CD4-positive, CD25-positive, alpha-beta regulatory T cell (primary cell): ENCODE results near the gene JDP2. TPM values are rescaled to one million over a fixed set of nuclear protein-coding genes. Genes with fewer than 3 reads are reported as not detected.

Source experiments
- ATAC-seq, 2 donors: fragments of 150-1000 bp; cut with Tn5 transposase; one replicate each; pipeline ENCODE4 v1.10.0; 2021; ENCODE audit warnings: low read depth in 2 of 2, moderate number of reproducible peaks in 2 of 2, moderate library complexity in 1 of 2
- DNase-seq, 3 donors: peaks; one replicate each; pipeline versions ENCODE4 v3.0.0 to v3.0.0-alpha.2; 2012 to 2022; ENCODE audit warnings: mixed read lengths in 1 of 3
- H3K27ac ChIP-seq: one replicate; pipeline ENCODE4 v1.7.0; 2013; ENCODE audit warnings: mild to moderate bottlenecking, low read length; ENCODE audit not compliant: insufficient read depth, poor library complexity, severe bottlenecking
- H3K27me3 ChIP-seq: one replicate; pipeline ENCODE4 v1.7.0; 2013; ENCODE audit warnings: low read length; ENCODE audit not compliant: control insufficient read depth, insufficient read depth
- H3K36me3 ChIP-seq: one replicate; pipeline ENCODE4 v1.7.0; 2013; ENCODE audit warnings: mild to moderate bottlenecking, low read length, moderate library complexity; ENCODE audit not compliant: control insufficient read depth, insufficient read depth
- H3K4me1 ChIP-seq: 2 replicates; pipeline ENCODE4 v1.7.0; 2013; ENCODE audit warnings: mild to moderate bottlenecking, low read length; ENCODE audit not compliant: insufficient read depth, control insufficient read depth, poor library complexity, severe bottlenecking
- H3K4me3 ChIP-seq: one replicate; pipeline ENCODE4 v1.7.0; 2013; ENCODE audit warnings: low read depth, mild to moderate bottlenecking, low read length, moderate library complexity
- H3K9me3 ChIP-seq, 2 experiments: 1 replicate in 1 of 2; 2 replicates in 1 of 2; pipeline ENCODE4 v1.7.0; 2013; ENCODE audit warnings: low read length in 2 of 2, mild to moderate bottlenecking in 1 of 2, moderate library complexity in 1 of 2; ENCODE audit not compliant: control insufficient read depth in 2 of 2
- H3K27ac Mint-ChIP-seq, 3 donors: one replicate each; pipeline ENCODE4 v1.8.0; 2020 to 2022; ENCODE audit warnings: mild to moderate bottlenecking in 3 of 3, mixed read lengths in 3 of 3, moderate library complexity in 2 of 3
- H3K27me3 Mint-ChIP-seq: one replicate; pipeline ENCODE4 v1.8.0; 2022; ENCODE audit warnings: mild to moderate bottlenecking, mixed read lengths
- H3K36me3 Mint-ChIP-seq: one replicate; pipeline ENCODE4 v1.8.0; 2020; ENCODE audit warnings: mixed read lengths
- H3K4me1 Mint-ChIP-seq, 4 donors: one replicate each; pipeline ENCODE4 v1.8.0; 2020 to 2022; ENCODE audit warnings: mixed read lengths in 4 of 4, mild to moderate bottlenecking in 1 of 4
- H3K4me3 Mint-ChIP-seq, 4 donors: one replicate each; pipeline ENCODE4 v1.8.0; 2020 to 2022; ENCODE audit warnings: mild to moderate bottlenecking in 4 of 4, mixed read lengths in 4 of 4, moderate library complexity in 3 of 4
- H3K9me3 Mint-ChIP-seq, 7 donors: one replicate each; pipeline ENCODE4 v1.8.0; 2020 to 2022; ENCODE audit warnings: mixed read lengths in 7 of 7, mild to moderate bottlenecking in 3 of 7, moderate library complexity in 2 of 7
- polyA plus RNA-seq, 4 donors: library from polyadenylated mRNA; unstranded; fragments of 300-500 nt; fragmentation: Illumina TruSeq; gene quantifications; one replicate each; pipeline ENCODE4 v1.2.3, GENCODE V29; 2021
- total RNA-seq: library from RNA; stranded (reverse); gene quantifications from one replicate; pipeline ENCODE4 v1.2.3, GENCODE V29; 2022

JDP2 gene
- total and polyA plus RNA-seq, 5 donors from 2014 or later = 0.62 to 0.79 TPM; not detected in 3

GRCh38 chr14:75445236-75445635 lies 17.4 kb downstream of the JDP2 start:
- H3K27me3 Mint-ChIP-seq = peaks cover 28% of the 10 kb centered on the region
- H3K36me3 ChIP-seq = no peaks in the 10 kb centered on the region
- H3K36me3 Mint-ChIP-seq = no peaks in the 10 kb centered on the region
- peaks cover 0 to 2% (median 0%) of the 10 kb centered on the region in 7 donors for H3K9me3 Mint-ChIP-seq
- no peaks in the 10 kb centered on the region for H3K9me3 ChIP-seq
- ATAC-seq = no peak
- no peak for DNase-seq
- no peak overlapping the region for H3K4me3 ChIP-seq
- H3K27ac ChIP-seq = no peak overlapping the region
- H3K27ac Mint-ChIP-seq = no peak overlapping the region
- H3K27me3 ChIP-seq = peaks cover 2% of the 10 kb centered on the region
- no peaks in the 10 kb centered on the region for H3K4me1 Mint-ChIP-seq
- H3K4me1 ChIP-seq = no peaks in the 10 kb centered on the region
- no peak overlapping the region for H3K4me3 Mint-ChIP-seq

DNA sequence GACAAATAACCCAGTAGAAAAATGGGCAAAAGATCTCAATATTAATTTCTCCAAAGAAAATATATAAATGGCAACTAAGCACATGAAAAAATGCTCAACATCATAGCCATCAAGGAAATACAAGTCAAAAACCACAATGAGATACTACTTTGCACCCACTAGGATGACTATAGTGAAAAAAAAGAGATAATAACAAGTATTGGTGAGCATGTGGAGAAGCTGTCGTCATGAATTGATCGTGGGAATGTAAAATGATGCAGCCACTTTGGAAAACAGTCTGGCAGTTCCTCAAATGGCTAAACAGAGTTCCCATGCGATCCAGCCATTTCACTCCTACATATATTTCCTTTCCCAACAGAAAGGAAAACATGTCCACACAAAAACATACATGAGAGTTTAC lies 18.1 kb downstream of the JDP2 start:
- H3K4me3 ChIP-seq = no peak overlapping the region
- ATAC-seq (no peak), DNase-seq (no peak)
- no peak overlapping the region for H3K4me3 Mint-ChIP-seq
- H3K27me3 Mint-ChIP-seq = peaks cover 28% of the 10 kb centered on the region
- H3K9me3 Mint-ChIP-seq = peaks cover 0 to 2% (median 0%) of the 10 kb centered on the region in 7 donors
- no peaks in the 10 kb centered on the region for H3K36me3 Mint-ChIP-seq
- H3K4me1 ChIP-seq = no peaks in the 10 kb centered on the region
- no peaks in the 10 kb centered on the region for H3K4me1 Mint-ChIP-seq
- no peak overlapping the region for H3K27ac ChIP-seq
- H3K36me3 ChIP-seq = no peaks in the 10 kb centered on the region
- H3K27me3 ChIP-seq = peaks cover 2% of the 10 kb centered on the region
- no peak overlapping the region for H3K27ac Mint-ChIP-seq
- H3K9me3 ChIP-seq = no peaks in the 10 kb centered on the region

DNA sequence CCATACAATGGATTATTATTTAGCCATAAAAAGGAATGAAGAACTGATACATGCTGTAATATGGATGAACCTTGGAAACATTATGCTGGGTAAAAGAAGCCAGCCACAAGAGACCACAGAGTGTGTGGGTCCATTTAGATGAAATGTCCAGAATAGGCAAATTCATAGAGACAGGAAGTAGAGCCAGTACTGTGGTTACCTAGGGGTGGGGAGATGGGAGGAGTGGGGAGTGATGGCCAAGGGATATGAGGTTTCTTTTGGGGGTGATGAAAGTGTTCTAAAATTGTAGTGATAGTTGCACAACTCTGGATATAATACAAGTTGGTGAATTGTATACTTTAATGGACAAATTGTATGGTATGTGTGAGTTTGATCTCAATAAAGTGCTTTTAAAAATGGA lies 18.6 kb downstream of the JDP2 start:
- no peak overlapping the region for H3K4me3 ChIP-seq
- no peak overlapping the region for H3K27ac ChIP-seq
- no peak overlapping the region for H3K27ac Mint-ChIP-seq
- H3K4me3 Mint-ChIP-seq = no peak overlapping the region
- no peaks in the 10 kb centered on the region for H3K9me3 ChIP-seq
- peaks cover 0 to 2% (median 0%) of the 10 kb centered on the region in 7 donors for H3K9me3 Mint-ChIP-seq
- no peaks in the 10 kb centered on the region for H3K36me3 Mint-ChIP-seq
- H3K4me1 Mint-ChIP-seq = no peaks in the 10 kb centered on the region
- peaks cover 2% of the 10 kb centered on the region for H3K27me3 ChIP-seq
- ATAC-seq = no peak
- peaks cover 28% of the 10 kb centered on the region for H3K27me3 Mint-ChIP-seq
- H3K36me3 ChIP-seq = no peaks in the 10 kb centered on the region
- H3K4me1 ChIP-seq = no peaks in the 10 kb centered on the region
- no peak for DNase-seq

- Mint-ChIP-seq H3K27me3 (peaks cover 13% of the 10 kb centered on the region), H3K36me3 (no peaks in the 10 kb centered on the region)
Measured at GRCh38 chr14:75448209-75448608, 20.4 kb downstream of the JDP2 start.

GRCh38 chr14:75449036-75449435 lies 21.2 kb downstream of the JDP2 start:
- Mint-ChIP-seq H3K9me3 (peaks cover 0 to 2% (median 0%) of the 10 kb centered on the region in 7 donors), H3K4me1 (peaks cover 0 to 4% (median 1%) of the 10 kb centered on the region in 4 donors), H3K36me3 (no peaks in the 10 kb centered on the region), H3K27ac (no peak overlapping the region), H3K4me3 (no peak overlapping the region), H3K27me3 (peaks cover 13% of the 10 kb centered on the region)
- Histone ChIP-seq H3K4me3 (no peak overlapping the region), H3K27me3 (peaks cover 2% of the 10 kb centered on the region), H3K9me3 (no peaks in the 10 kb centered on the region), H3K4me1 (no peaks in the 10 kb centered on the region), H3K36me3 (no peaks in the 10 kb centered on the region), H3K27ac (no peak overlapping the region)
- ATAC-seq = no peak
- no peak for DNase-seq

More at GRCh38 chr14:75448209-75448608, 20.4 kb downstream of the JDP2 start:
- Mint-ChIP-seq H3K9me3 (peaks cover 0 to 2% (median 0%) of the 10 kb centered on the region in 7 donors), H3K4me3 (no peak overlapping the region), H3K27ac (no peak overlapping the region), H3K4me1 (no peaks in the 10 kb centered on the region)
- ATAC-seq (no peak), DNase-seq (no peak)
- Histone ChIP-seq H3K27ac (no peak overlapping the region), H3K4me3 (no peak overlapping the region), H3K9me3 (no peaks in the 10 kb centered on the region), H3K36me3 (no peaks in the 10 kb centered on the region), H3K4me1 (no peaks in the 10 kb centered on the region), H3K27me3 (peaks cover 2% of the 10 kb centered on the region)

GRCh38 chr14:75449696-75450095 lies 21.9 kb downstream of the JDP2 start:
- Mint-ChIP-seq H3K4me3 (no peak overlapping the region), H3K27ac (no peak overlapping the region), H3K9me3 (peaks cover 0 to 2% (median 0%) of the 10 kb centered on the region in 7 donors), H3K4me1 (peaks cover 0 to 4% (median 1%) of the 10 kb centered on the region in 4 donors), H3K27me3 (peaks cover 18% of the 10 kb centered on the region), H3K36me3 (no peaks in the 10 kb centered on the region)
- DNase-seq (no peak), ATAC-seq (no peak)
- Histone ChIP-seq H3K27me3 (peaks cover 2% of the 10 kb centered on the region), H3K4me3 (no peak overlapping the region), H3K9me3 (no peaks in the 10 kb centered on the region), H3K27ac (no peak overlapping the region), H3K36me3 (no peaks in the 10 kb centered on the region), H3K4me1 (no peaks in the 10 kb centered on the region)

GRCh38 chr14:75450381-75451276 lies 22.8 kb downstream of the JDP2 start:
- H3K27ac ChIP-seq = no peak overlapping the region
- no peak overlapping the region for H3K4me3 Mint-ChIP-seq
- H3K27me3 Mint-ChIP-seq = peaks cover 18% of the 10 kb centered on the region
- H3K4me1 ChIP-seq = no peaks in the 10 kb centered on the region
- no peaks in the 10 kb centered on the region for H3K36me3 Mint-ChIP-seq
- H3K4me3 ChIP-seq = no peak overlapping the region
- H3K27me3 ChIP-seq = peaks cover 2% of the 10 kb centered on the region
- H3K27ac Mint-ChIP-seq = no peak overlapping the region
- DNase-seq (no peak), ATAC-seq (no peak)
- no peaks in the 10 kb centered on the region for H3K9me3 ChIP-seq
- no peaks in the 10 kb centered on the region for H3K9me3 Mint-ChIP-seq
- H3K36me3 ChIP-seq = no peaks in the 10 kb centered on the region
- H3K4me1 Mint-ChIP-seq = peaks cover 0 to 4% (median 1%) of the 10 kb centered on the region in 4 donors

DNA sequence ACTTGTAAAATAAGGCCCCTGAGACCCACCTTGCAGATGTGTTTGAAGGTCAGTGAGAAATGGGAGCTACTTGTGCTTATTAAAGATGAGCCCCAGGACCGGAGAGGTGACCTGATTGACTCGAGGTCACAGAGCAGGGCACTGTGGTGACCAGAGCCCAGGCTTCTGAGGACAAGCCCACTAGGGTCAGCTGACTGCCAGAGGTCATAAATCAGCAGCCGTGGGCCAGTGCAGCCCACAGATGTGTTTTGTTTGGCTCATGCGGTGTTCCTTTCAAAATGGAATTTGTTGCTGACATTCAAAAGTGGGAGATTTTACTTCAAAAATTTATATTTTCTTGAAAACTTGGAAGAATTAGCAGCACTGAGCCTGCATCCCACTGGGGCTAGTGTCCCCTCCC lies 24.5 kb downstream of the JDP2 start:
- Histone ChIP-seq H3K4me1 (no peaks in the 10 kb centered on the region), H3K9me3 (no peaks in the 10 kb centered on the region), H3K27me3 (peaks cover 2% of the 10 kb centered on the region), H3K36me3 (no peaks in the 10 kb centered on the region), H3K4me3 (no peak overlapping the region), H3K27ac (no peak overlapping the region)
- no peak overlapping the region for H3K27ac Mint-ChIP-seq
- no peaks in the 10 kb centered on the region for H3K9me3 Mint-ChIP-seq
- ATAC-seq = no peak
- peaks cover 18% of the 10 kb centered on the region for H3K27me3 Mint-ChIP-seq
- peaks cover 0 to 4% (median 1%) of the 10 kb centered on the region in 4 donors for H3K4me1 Mint-ChIP-seq
- H3K4me3 Mint-ChIP-seq = no peak overlapping the region
- no peaks in the 10 kb centered on the region for H3K36me3 Mint-ChIP-seq
- no peak for DNase-seq
